ENCODE results near the gene ECE2.
A peak's percentile ranks its signal among the peaks of the same experiment; 100 is the strongest.

DNA sequence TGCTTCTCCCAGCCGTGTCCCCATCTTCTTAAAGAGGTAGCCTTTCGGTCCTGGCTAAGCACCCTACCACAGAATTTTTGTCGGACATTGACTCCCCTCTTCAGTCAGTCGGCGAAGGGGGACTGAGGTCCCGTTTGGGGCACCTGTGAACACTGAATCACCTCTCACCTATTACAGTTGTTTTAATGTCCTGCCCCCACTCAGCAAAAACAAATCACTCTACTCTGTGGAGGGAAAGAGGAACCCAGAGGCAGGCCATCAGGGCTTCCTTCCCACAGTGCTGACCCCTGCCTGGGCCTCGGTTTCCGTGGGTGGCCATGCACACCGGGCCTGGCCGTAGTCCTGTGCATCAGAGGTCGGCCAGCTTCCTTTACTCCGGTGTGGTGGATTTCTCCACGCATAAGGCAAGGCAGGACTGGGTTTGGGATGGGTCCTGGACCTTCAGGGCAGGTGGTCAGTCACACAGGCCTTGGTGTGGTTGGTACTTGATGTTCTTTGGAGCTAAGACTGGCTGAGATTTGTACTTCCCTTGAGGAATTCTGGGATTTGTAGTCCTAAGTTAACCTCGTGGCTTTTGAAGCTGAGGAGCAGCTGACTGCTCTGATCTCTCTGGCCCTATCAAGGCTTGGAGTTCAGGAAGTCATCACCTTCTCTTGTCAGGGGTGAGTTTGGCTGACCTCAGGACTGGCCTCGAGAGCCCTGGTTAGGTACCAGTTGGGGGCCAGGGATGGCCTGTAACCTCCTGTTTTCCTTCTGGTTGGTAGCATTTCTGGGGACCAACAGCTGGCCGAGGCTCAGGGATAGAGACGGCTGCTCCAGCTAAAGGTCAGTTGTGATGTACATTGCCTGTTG lies 61.0 kb downstream of the ECE2 start:
- TF ChIP-seq CTCF (IDR thresholded peaks at IDR 0.05; ENCODE audit: poor library complexity, severe bottlenecking) (no peak), EZH2 (IDR thresholded peaks at IDR 0.05; ENCODE audit: borderline replicate concordance, insufficient read depth, low read length, poor library complexity, severe bottlenecking) (no peak), RAD21 (conservative IDR thresholded peaks at IDR 0.05) (no peak), TAF1 (IDR thresholded peaks at IDR 0.05; ENCODE audit: low read depth) (no peak), EP300 (conservative IDR thresholded peaks at IDR 0.05; ENCODE audit: poor library complexity, severe bottlenecking) (no peak), POLR2AphosphoS5 (IDR thresholded peaks at IDR 0.05) (peak; percentile 35), SMC3 (conservative IDR thresholded peaks at IDR 0.05; ENCODE audit: poor library complexity) (no peak), MXI1 (conservative IDR thresholded peaks at IDR 0.05; ENCODE audit: poor library complexity, severe bottlenecking) (no peak)
- TF ChIP-seq, protein P1, sequence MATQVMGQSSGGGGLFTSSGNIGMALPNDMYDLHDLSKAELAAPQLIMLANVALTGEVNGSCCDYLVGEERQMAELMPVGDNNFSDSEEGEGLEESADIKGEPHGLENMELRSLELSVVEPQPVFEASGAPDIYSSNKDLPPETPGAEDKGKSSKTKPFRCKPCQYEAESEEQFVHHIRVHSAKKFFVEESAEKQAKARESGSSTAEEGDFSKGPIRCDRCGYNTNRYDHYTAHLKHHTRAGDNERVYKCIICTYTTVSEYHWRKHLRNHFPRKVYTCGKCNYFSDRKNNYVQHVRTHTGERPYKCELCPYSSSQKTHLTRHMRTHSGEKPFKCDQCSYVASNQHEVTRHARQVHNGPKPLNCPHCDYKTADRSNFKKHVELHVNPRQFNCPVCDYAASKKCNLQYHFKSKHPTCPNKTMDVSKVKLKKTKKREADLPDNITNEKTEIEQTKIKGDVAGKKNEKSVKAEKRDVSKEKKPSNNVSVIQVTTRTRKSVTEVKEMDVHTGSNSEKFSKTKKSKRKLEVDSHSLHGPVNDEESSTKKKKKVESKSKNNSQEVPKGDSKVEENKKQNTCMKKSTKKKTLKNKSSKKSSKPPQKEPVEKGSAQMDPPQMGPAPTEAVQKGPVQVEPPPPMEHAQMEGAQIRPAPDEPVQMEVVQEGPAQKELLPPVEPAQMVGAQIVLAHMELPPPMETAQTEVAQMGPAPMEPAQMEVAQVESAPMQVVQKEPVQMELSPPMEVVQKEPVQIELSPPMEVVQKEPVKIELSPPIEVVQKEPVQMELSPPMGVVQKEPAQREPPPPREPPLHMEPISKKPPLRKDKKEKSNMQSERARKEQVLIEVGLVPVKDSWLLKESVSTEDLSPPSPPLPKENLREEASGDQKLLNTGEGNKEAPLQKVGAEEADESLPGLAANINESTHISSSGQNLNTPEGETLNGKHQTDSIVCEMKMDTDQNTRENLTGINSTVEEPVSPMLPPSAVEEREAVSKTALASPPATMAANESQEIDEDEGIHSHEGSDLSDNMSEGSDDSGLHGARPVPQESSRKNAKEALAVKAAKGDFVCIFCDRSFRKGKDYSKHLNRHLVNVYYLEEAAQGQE (IDR thresholded peaks at IDR 0.05; ENCODE audit: borderline replicate concordance): no peak
